Measurements from ENCODE around the gene PIBF1. TPM values are rescaled to one million over a fixed set of nuclear protein-coding genes. Genes with fewer than 3 reads are reported as not detected.
"Not testable (repeated sequence)": the region's sequence is repeated elsewhere in the genome, so short reads cannot be mapped to it uniquely, and the experiment has no call there.

The PIBF1 gene
- 10 to 100 TPM; 40.5 to 44.8 (median 44.6) TPM for polyA plus RNA-seq (ENCODE audit: insufficient read length in 4 of 4)

DNA sequence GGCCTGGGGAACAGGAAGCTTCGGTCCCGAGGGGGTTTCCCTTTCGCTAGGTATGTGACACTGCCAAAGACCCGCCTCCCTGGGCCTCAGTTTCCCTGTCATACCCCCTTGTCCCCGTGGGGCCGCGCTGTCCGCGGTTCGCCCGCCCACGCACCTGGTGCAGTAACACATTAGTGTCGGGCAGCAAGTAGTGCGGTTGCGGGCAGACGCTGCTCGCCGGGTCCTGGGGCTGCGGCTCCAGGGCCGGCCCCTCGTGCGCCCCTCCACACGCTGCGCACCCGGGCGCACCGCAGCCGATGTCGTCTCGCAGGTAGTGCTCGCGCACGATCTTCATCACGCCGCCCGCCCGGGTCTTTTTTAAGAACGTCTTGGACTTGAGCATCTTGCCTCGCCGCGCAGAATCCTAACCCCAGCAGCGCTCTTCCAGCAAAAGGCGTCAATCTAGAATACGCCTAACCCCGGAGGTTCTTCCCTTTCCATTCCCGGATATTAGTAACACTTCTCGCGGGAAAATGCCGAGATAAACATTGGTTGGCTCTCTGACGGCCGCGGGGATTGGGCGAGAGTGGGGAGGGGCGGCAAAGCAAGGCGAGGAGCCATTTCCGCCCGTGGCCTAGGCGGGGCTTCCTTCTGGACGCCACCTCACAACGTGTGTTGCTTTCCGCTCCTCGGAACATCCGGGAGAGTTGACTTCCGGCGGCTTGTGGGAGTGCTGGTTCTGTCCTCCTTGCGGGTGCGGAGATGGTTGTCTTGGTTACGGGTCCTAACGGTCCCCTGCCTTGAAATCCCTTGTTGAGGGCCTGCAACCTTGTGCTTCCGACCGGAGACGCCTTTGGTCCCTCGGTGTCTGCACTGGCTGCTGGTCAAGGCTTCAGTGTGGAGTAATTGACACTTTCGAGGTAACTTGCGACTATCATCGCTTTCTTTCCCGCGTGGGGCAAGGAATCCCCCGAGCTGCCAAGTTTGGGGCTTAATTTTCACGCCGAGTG, at the start of gene PIBF1, which contains the start of gene DIS3:
Gene PIBF1, plus strand, starts transcription at position 683 of the 989 bp plus-strand sequence. CDS start 1,337 bp downstream, outside the sequence.
Gene DIS3, minus strand, starts transcription at position 450 of the 989 bp plus-strand sequence. Its CDS starts 68 bp downstream, at position 382.
- peak; percentile 89 to 97 (median 95) for DNase-seq (ENCODE audit: low read depth in 4 of 4, low spot score in 3 of 4)

DNA sequence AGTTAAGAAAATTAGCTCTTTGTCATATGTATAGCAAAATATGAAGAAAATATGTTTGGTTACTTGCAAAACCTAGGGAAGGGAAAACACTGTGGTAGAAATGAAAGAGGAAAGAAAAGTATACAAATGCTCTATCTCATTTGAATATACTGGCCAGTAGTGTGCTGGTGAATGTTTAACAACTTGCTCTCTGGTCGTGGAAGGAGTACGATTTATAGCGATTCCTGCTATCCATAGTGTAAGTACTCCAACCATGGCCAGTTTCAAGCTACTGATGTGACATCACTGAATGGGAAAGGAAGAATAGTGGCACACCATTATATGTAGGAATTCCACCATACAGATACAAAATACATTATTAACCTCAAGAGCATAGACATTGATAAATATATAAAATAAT, 44.9 kb upstream of the PIBF1 start:
- DNase-seq (ENCODE audit: low read depth in 4 of 4, low spot score in 3 of 4): no peak

DNA sequence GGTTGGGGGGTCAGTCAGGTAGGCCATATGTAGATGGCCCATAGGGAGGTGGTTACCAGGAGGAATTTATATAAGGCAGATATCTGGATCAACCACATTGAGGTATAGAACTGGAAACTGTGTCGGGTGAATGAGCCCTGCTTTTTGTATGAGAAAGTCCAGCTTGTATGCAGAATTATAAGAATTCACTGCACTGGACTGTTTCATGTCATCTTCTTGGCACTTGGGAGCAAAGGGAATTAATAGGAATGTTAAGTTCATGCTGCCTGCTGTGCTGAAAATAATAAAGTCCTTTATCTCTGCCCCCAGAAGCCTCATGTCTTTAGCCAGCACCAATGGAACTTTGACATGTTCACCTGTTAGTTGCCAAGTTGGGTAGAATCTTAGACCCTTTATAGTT, 41.9 kb upstream of the PIBF1 start:
- no peak for DNase-seq (ENCODE audit: low read depth in 4 of 4, low spot score in 3 of 4)

- DNase-seq (ENCODE audit: low read depth in 4 of 4, low spot score in 3 of 4): no peak
Measured at GRCh38 chr13:72745260-72745659, 36.7 kb upstream of the PIBF1 start.

- DNase-seq (ENCODE audit: low read depth in 4 of 4, low spot score in 3 of 4): no peak
Measured at GRCh38 chr13:72751220-72751619, 30.7 kb upstream of the PIBF1 start.

DNA sequence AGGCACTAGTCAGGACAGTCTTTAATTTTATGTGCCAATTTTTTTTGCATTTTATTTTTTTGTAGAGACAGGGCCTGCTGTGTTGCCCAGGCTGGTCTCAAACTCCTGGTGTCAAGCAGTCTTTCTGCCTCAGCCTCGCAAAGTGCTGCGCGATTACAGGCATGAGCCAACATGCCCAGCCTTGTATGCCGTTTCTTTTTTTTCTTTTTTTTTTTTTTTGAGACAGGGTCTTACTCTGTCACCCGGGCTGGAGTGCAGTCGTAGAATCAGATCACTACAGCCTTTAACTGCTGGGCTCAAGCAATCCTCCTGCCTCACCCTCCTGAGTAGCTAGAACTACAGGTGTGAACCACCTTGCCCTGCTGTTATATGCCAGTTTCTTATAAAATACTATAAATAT, 27.8 kb upstream of the PIBF1 start:
- no peak for DNase-seq (ENCODE audit: low read depth in 4 of 4, low spot score in 3 of 4)

- no peak for DNase-seq (ENCODE audit: low read depth in 4 of 4, low spot score in 3 of 4)
Measured at GRCh38 chr13:72757792-72758535, 24.0 kb upstream of the PIBF1 start.

GRCh38 chr13:72760189-72760588, 21.7 kb upstream of the PIBF1 start:
- no peak for DNase-seq (ENCODE audit: low read depth in 4 of 4, low spot score in 3 of 4)

GRCh38 chr13:72763411-72763810, 18.5 kb upstream of the PIBF1 start:
- no peak for DNase-seq (ENCODE audit: low read depth in 4 of 4, low spot score in 3 of 4)

- no peak for DNase-seq (ENCODE audit: low read depth in 4 of 4, low spot score in 3 of 4)
Measured at GRCh38 chr13:72774019-72774418, 7.9 kb upstream of the PIBF1 start.

DNA sequence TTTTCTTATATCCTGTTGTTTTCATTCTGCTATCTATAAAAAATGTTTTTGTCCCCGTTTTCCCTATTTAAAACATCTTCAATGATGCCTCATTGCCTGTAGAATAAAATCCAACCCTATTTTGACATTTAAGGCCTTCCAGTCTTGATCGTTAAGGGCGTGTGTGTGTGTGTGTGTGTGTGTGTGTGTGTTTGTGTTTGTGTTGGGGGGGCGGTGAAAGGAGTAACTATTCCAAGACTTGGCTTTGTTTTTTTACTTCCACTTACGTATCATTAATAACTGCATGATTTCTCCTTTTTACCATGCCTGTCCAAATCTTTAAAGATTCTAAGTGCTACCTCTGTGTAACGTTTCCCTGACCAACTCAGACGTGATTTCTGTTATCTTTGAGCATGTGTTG, 784 bp downstream of the PIBF1 start:
- no peak for DNase-seq (ENCODE audit: low read depth in 4 of 4, low spot score in 3 of 4)

GRCh38 chr13:72784679-72785078, 2.7 kb downstream of the PIBF1 start:
- not testable (repeated sequence) for DNase-seq (ENCODE audit: low read depth in 4 of 4, low spot score in 3 of 4)

- no peak for DNase-seq (ENCODE audit: low read depth in 4 of 4, low spot score in 3 of 4)
Measured at GRCh38 chr13:72788831-72789230, 6.9 kb downstream of the PIBF1 start.

GRCh38 chr13:72792640-72793039, 10.7 kb downstream of the PIBF1 start:
- DNase-seq (ENCODE audit: low read depth in 4 of 4, low spot score in 3 of 4): no peak

- DNase-seq (ENCODE audit: low read depth in 4 of 4, low spot score in 3 of 4): no peak
Measured at GRCh38 chr13:72798817-72799216, 16.9 kb downstream of the PIBF1 start.

DNA sequence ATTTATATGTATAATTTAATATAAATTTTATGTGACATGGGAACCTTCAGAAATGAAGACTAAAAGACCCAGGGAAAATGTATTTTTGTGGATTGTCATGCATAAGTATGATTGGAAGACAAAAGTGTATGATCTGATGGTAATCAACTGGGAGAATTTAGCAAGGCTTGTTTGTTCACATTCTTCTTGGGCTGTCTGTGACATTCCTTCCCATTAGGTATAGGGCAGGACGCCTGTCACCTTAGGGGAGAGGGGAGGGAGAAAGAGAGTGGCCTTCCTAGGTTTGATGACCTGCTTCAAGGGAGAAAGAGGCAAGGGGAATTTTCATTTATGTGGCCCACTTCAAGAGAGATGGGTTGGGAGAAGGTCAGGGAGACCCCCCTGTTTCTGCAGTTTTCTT, 22.4 kb downstream of the PIBF1 start:
- DNase-seq (ENCODE audit: low read depth in 4 of 4, low spot score in 3 of 4): no peak

- no peak for DNase-seq (ENCODE audit: low read depth in 4 of 4, low spot score in 3 of 4)
Measured at GRCh38 chr13:72805676-72806346, 23.9 kb downstream of the PIBF1 start.

GRCh38 chr13:72806514-72806913, 24.6 kb downstream of the PIBF1 start:
- not testable (repeated sequence) for DNase-seq (ENCODE audit: low read depth in 4 of 4, low spot score in 3 of 4)

- DNase-seq (ENCODE audit: low read depth in 4 of 4, low spot score in 3 of 4): peak in 1 of 4 donors; percentile 14
Measured at GRCh38 chr13:72808917-72809500, 27.1 kb downstream of the PIBF1 start.

GRCh38 chr13:72820156-72820897, 38.4 kb downstream of the PIBF1 start:
- DNase-seq (ENCODE audit: low read depth in 4 of 4, low spot score in 3 of 4): no peak
